Measurements from ENCODE around the gene RFX1. TPM values are rescaled to one million over a fixed set of nuclear protein-coding genes. Genes with fewer than 3 reads are reported as not detected.

RFX1 gene
- total and polyA plus RNA-seq, 9 of the 15 experiments (the other 6 are each of a cell fraction or from before 2014, with no cell fraction given), result 0.14 to 19.3 (median 1.2) TPM

DNA sequence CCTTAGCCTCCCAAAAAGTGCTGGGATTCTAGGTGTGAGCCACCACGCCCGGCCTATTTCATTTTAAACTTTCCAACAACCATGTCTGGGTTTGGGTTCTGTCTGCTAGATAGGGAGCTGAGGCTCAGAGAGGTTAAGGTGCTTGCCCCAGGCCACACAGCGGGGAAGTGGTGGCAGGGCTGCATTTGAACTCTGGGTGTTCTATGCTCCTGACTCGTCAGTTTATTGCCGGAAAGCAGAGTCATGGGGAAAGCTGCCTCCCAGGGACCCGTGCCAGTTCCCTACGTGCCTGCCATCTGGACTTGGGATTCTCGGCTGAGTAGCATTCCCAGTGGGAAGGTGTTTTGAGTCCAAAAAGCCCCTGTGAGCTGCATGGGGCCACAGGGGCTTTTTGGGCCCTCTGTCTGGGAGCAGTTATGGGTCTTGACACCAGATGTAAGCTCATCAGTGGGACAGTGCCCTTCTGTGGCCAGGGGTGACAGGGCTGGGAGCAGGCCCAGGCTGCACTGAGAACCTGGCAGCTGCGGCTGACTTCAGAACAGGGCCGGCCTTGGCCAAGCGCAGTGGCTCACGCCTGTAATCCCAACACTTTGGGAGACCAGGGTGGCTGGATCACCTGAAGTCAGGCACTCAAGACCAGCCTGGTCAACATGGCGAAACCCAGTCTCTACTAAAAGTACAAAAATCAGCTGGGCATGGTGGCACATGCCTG lies 10.9 kb downstream of the RFX1 start:
- DNase-seq (ENCODE audit: extremely low read depth in 1 of 4, low spot score in 3 of 4) (no peak), ATAC-seq (no peak), FAIRE-seq (no peak)
- intact Hi-C loops (cut with micrococcal nuclease), result no loop called here
- BruUV-seq (replicated peaks), result no TSS peak
- H3K27me3 ChIP-seq (ENCODE audit: control insufficient read depth in 2 of 2, insufficient read depth in 2 of 2, low read length in 2 of 2), result no peaks in the 10 kb centered on the region
- peaks cover 63% of the 10 kb centered on the region; the same call in 2 of the 3 replicates for H3K36me3 ChIP-seq (ENCODE audit: control insufficient read depth, insufficient read depth, low read length)
- ChIA-PET POLR2A (interaction anchor here (0.8 to 1.3 kb wide), 2 partner anchors 10 to 11 kb away, joined by 5 to 7 read pairs; partner anchors contain the start of gene RFX1), CTCF (ENCODE audit: low intra/inter-chr PET ratio) (no interaction called here)
- peaks cover 0 to 17% of the 10 kb centered on the region in 2 experiments; a peak in 3 of 5 replicates for H3K4me1 ChIP-seq (replicated peaks in 1 of 2; ENCODE audit: control insufficient read depth in 2 of 2, insufficient read depth in 2 of 2, low read length in 2 of 2)
- H2AFZ ChIP-seq (ENCODE audit: low read depth, low read length), result no peak overlapping the region
- TF ChIP-seq NFE2L1 (tag; IDR thresholded peaks at IDR 0.05; ENCODE audit: borderline replicate concordance, low read depth) (no peak), RBM25 (IDR thresholded peaks at IDR 0.05; ENCODE audit: low read depth, low read length, severe bottlenecking) (peak; percentile 52), ZFP36 (IDR thresholded peaks at IDR 0.05; ENCODE audit: low read depth, low read length, partially characterized antibody) (peak; percentile 66), BCOR (IDR thresholded peaks at IDR 0.05) (peak; percentile 69), ZEB2 (IDR thresholded peaks at IDR 0.05) (no peak), XRCC3 (IDR thresholded peaks at IDR 0.05) (no peak)
- TF ChIP-seq, protein P1, sequence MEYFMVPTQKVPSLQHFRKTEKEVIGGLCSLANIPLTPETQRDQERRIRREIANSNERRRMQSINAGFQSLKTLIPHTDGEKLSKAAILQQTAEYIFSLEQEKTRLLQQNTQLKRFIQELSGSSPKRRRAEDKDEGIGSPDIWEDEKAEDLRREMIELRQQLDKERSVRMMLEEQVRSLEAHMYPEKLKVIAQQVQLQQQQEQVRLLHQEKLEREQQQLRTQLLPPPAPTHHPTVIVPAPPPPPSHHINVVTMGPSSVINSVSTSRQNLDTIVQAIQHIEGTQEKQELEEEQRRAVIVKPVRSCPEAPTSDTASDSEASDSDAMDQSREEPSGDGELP (CRISPR knock-in tag; IDR thresholded peaks at IDR 0.05; ENCODE audit: borderline replicate concordance), result no peak
- TF ChIP-seq, protein P2, sequence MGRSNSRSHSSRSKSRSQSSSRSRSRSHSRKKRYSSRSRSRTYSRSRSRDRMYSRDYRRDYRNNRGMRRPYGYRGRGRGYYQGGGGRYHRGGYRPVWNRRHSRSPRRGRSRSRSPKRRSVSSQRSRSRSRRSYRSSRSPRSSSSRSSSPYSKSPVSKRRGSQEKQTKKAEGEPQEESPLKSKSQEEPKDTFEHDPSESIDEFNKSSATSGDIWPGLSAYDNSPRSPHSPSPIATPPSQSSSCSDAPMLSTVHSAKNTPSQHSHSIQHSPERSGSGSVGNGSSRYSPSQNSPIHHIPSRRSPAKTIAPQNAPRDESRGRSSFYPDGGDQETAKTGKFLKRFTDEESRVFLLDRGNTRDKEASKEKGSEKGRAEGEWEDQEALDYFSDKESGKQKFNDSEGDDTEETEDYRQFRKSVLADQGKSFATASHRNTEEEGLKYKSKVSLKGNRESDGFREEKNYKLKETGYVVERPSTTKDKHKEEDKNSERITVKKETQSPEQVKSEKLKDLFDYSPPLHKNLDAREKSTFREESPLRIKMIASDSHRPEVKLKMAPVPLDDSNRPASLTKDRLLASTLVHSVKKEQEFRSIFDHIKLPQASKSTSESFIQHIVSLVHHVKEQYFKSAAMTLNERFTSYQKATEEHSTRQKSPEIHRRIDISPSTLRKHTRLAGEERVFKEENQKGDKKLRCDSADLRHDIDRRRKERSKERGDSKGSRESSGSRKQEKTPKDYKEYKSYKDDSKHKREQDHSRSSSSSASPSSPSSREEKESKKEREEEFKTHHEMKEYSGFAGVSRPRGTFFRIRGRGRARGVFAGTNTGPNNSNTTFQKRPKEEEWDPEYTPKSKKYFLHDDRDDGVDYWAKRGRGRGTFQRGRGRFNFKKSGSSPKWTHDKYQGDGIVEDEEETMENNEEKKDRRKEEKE (IDR thresholded peaks at IDR 0.05; ENCODE audit: borderline replicate concordance in 1 of 2, control insufficient read depth in 1 of 2, low read depth in 2 of 2, low read length in 1 of 2), result no peak
- peaks cover 19% of the 10 kb centered on the region for H3K79me2 ChIP-seq (ENCODE audit: control insufficient read depth, insufficient read depth, low read length)
- WGBS (ENCODE audit: insufficient coverage, low coverage, missing lambda C conversion rate), result 92% methylated on average over 12 of the region's 13 CpGs
- H3K9ac ChIP-seq (ENCODE audit: insufficient read depth in 1 of 2, low read depth in 2 of 2, low read length in 2 of 2), result peak overlapping the region in 1 of 2 experiments; percentile 80; a peak in 2 of 4 replicates
- H3K9me1 ChIP-seq (ENCODE audit: control insufficient read depth, insufficient read depth, low read length), result peaks cover 3% of the 10 kb centered on the region
- no peak overlapping the region for H3K4me3 ChIP-seq
- in situ Hi-C loops (cut with MboI), result no loop called here
- no peak overlapping the region for H3K27ac ChIP-seq (ENCODE audit: extremely low read depth, low read depth, low read length)
- no peaks in the 10 kb centered on the region for H3K9me3 ChIP-seq (replicated peaks; ENCODE audit: control insufficient read depth, insufficient read depth, low read depth, low read length)
- H4K20me1 ChIP-seq (replicated peaks; ENCODE audit: control insufficient read depth, insufficient read depth, low read length), result no peaks in the 10 kb centered on the region
- H3K4me2 ChIP-seq (ENCODE audit: insufficient read depth, low read length), result no peak overlapping the region
